Psoas muscle (tissue), 8 donors: ENCODE results near the gene ABHD3. TPM values are rescaled to one million over a fixed set of nuclear protein-coding genes. Genes with fewer than 3 reads are reported as not detected.

Experiments used
- ATAC-seq, 4 donors: fragments of 200-7000 bp; cut with Tn5 transposase; one replicate each; pipeline ENCODE4 v1.9.1; 2020; ENCODE audit warnings: moderate library complexity in 3 of 4, mild to moderate bottlenecking in 2 of 4
- DNase-seq, 2 donors: peaks; one replicate each; pipeline ENCODE4 v3.0.0-alpha.2; 2020
- H3K27ac ChIP-seq: fragments of 200-600 bp; one replicate; pipeline ENCODE4 v1.8.0; 2022
- H3K27me3 ChIP-seq, 3 donors: fragments of 200-600 bp in 1 of 3; one replicate each; pipeline versions ENCODE4 v1.6.1 to v1.8.0; 2013 to 2022; ENCODE audit warnings: low read length in 2 of 3, mild to moderate bottlenecking in 2 of 3, moderate library complexity in 1 of 3; ENCODE audit not compliant: insufficient read depth in 3 of 3
- H3K36me3 ChIP-seq, 2 donors: fragments of 200-600 bp in 1 of 2; one replicate each; pipeline versions ENCODE4 v1.6.1 to v1.8.0; 2013 to 2022; ENCODE audit warnings: low read depth in 1 of 2, mild to moderate bottlenecking in 1 of 2, moderate library complexity in 1 of 2; ENCODE audit not compliant: insufficient read depth in 1 of 2
- H3K4me1 ChIP-seq: fragments of 200-600 bp; one replicate; pipeline ENCODE4 v1.8.0; 2022
- H3K4me3 ChIP-seq: fragments of 200-600 bp; one replicate; pipeline ENCODE4 v1.8.0; 2022; ENCODE audit warnings: mild to moderate bottlenecking
- H3K9me3 ChIP-seq: fragments of 200-600 bp; one replicate; pipeline ENCODE4 v1.8.0; 2022
- CTCF ChIP-seq: fragments of 200-600 bp; IDR thresholded peaks from one replicate; pipeline ENCODE4 v1.8.0; 2022; ENCODE audit warnings: antibody characterized with exemption
- WGBS, 3 donors: extraction: QIAGEN DNeasy Blood & Tissue Kit; methylation state at CpG; one replicate each; pipeline versions ENCODE4 v1.1.6 to v1.1.7; 2013; 5-methylcytosine and 5-hydroxymethylcytosine counted together
- intact Hi-C, 2 donors: fragments of 100-400 bp; cut with DNase I; formaldehyde crosslinking; loops; one replicate each; pipeline versions ENCODE4 v1.11.0 to v1.14.2; 2022
- polyA plus RNA-seq, 3 donors: library from polyadenylated mRNA; stranded (reverse); fragments of 200-250 nt; gene quantifications; one replicate each; pipeline ENCODE4 v1.2.3, GENCODE V29; 2013
- total RNA-seq, 4 donors: library from RNA; stranded (reverse); fragmentation: NEBNext Ultra II Directional in 2 of 4; extraction: Animal tissue kit (Norgen Biotek cat#: 25700) in 2 of 4; gene quantifications; one replicate each; pipeline versions ENCODE4 v1.2.1 to v1.2.4, GENCODE V29; 2021 to 2023
- donor health status: healthy with polysubstance abuse.
- donor health status: DM: no; HTN: no; CAD: no; lungs with moderate emphysema.
- donor health status: Bipolar disorder and iron deficiency.
- donor health status: healthy.
- donor health status: DM: yes; HTN: yes; CAD: no.
- donor health status: DM: no; HTN: no; CAD: no.
- donor health status: DM: no; HTN: no; CAD: no.
- donor health status: DM: yes; HTN: yes; CAD: no.

Gene ABHD3
- total and polyA plus RNA-seq, 7 donors, result 3.8 to 12.4 (median 5.9) TPM

GRCh38 chr18:21672521-21673267 lies 31.9 kb downstream of the ABHD3 start:
- H3K36me3 ChIP-seq, result peaks cover 0 to 15% of the 10 kb centered on the region in 2 donors
- H3K4me1 ChIP-seq, result peaks cover 3% of the 10 kb centered on the region
- H3K9me3 ChIP-seq, result no peaks in the 10 kb centered on the region
- peak overlapping the region; percentile 65 for H3K27ac ChIP-seq
- intact Hi-C loops, result no loop called here
- H3K27me3 ChIP-seq, result no peaks in the 10 kb centered on the region
- ATAC-seq, result peak; percentile 86 to 93 (median 88)
- no peak for TF ChIP-seq CTCF
- peak in 1 of 2 donors; percentile 59 for DNase-seq
- H3K4me3 ChIP-seq, result no peak overlapping the region
- 27 to 32% (median 27%) methylated on average over 3 of the region's 3 CpGs for WGBS, 3 donors

GRCh38 chr18:21669736-21670285 lies 34.8 kb downstream of the ABHD3 start:
- ATAC-seq (peak in 1 of 4 donors; percentile 45), DNase-seq (no peak)
- Histone ChIP-seq H3K4me1 (peaks cover 3% of the 10 kb centered on the region), H3K9me3 (no peaks in the 10 kb centered on the region), H3K27me3 (no peaks in the 10 kb centered on the region), H3K36me3 (peaks cover 0 to 1% of the 10 kb centered on the region in 2 donors), H3K27ac (peak overlapping the region; percentile 37), H3K4me3 (no peak overlapping the region)
- TF ChIP-seq CTCF, result no peak
- intact Hi-C loops, result no loop called here
- 80 to 84% (median 83%) methylated on average over 9 of the region's 9 CpGs for WGBS, 3 donors

GRCh38 chr18:21664069-21664468 lies 40.5 kb downstream of the ABHD3 start:
- no peaks in the 10 kb centered on the region for H3K27me3 ChIP-seq
- WGBS, 3 donors, result 84 to 90% (median 87%) methylated on average over 2 of the region's 2 CpGs
- no peak overlapping the region for H3K4me3 ChIP-seq
- intact Hi-C loops, result no loop called here
- no peak for DNase-seq
- no peak overlapping the region for H3K27ac ChIP-seq
- H3K4me1 ChIP-seq, result no peaks in the 10 kb centered on the region
- H3K9me3 ChIP-seq, result no peaks in the 10 kb centered on the region
- peaks cover 0 to 39% of the 10 kb centered on the region in 2 donors for H3K36me3 ChIP-seq
- TF ChIP-seq CTCF, result no peak
- ATAC-seq, result no peak

GRCh38 chr18:21663578-21663977 lies 41.0 kb downstream of the ABHD3 start:
- 72 to 82% (median 77%) methylated on average over 7 of the region's 7 CpGs for WGBS, 3 donors
- H3K27me3 ChIP-seq, result no peaks in the 10 kb centered on the region
- no peaks in the 10 kb centered on the region for H3K9me3 ChIP-seq
- H3K27ac ChIP-seq, result no peak overlapping the region
- no peak for TF ChIP-seq CTCF
- ATAC-seq (peak in 2 of 4 donors; percentile 38 to 40), DNase-seq (peak; percentile 25 to 69)
- peaks cover 0 to 44% of the 10 kb centered on the region in 2 donors for H3K36me3 ChIP-seq
- H3K4me1 ChIP-seq, result no peaks in the 10 kb centered on the region
- intact Hi-C loops, result no loop called here
- no peak overlapping the region for H3K4me3 ChIP-seq
